Osteocyte (in vitro differentiated cells): ENCODE results near the gene MFSD11. TPM values are rescaled to one million over a fixed set of nuclear protein-coding genes. Genes with fewer than 3 reads are reported as not detected.
"Not testable (repeated sequence)": the region's sequence is repeated elsewhere in the genome, so short reads cannot be mapped to it uniquely, and the experiment has no call there.

Source experiments
- DNase-seq: peaks from one replicate; pipeline ENCODE4 v3.0.0; 2021; ENCODE audit warnings: mixed read lengths; ENCODE audit not compliant: unreplicated experiment; ENCODE audit errors: extremely low spot score
- H3K27ac Mint-ChIP-seq: one replicate; pipeline ENCODE4 v1.8.0; 2021; ENCODE audit warnings: mild to moderate bottlenecking, mixed read lengths; ENCODE audit not compliant: unreplicated experiment
- H3K27me3 Mint-ChIP-seq: one replicate; pipeline ENCODE4 v1.8.0; 2021; ENCODE audit warnings: mixed read lengths; ENCODE audit not compliant: unreplicated experiment
- H3K36me3 Mint-ChIP-seq: one replicate; pipeline ENCODE4 v1.8.0; 2021; ENCODE audit warnings: mixed read lengths; ENCODE audit not compliant: unreplicated experiment
- H3K4me1 Mint-ChIP-seq: one replicate; pipeline ENCODE4 v1.8.0; 2021; ENCODE audit warnings: mixed read lengths; ENCODE audit not compliant: unreplicated experiment
- H3K4me3 Mint-ChIP-seq: one replicate; pipeline ENCODE4 v1.8.0; 2021; ENCODE audit warnings: mild to moderate bottlenecking, moderate library complexity, mixed read lengths; ENCODE audit not compliant: unreplicated experiment
- H3K9me3 Mint-ChIP-seq: one replicate; pipeline ENCODE4 v1.8.0; 2021; ENCODE audit warnings: mixed read lengths; ENCODE audit not compliant: unreplicated experiment
- CTCF ChIP-seq: fragments of 200-600 bp; sonication (generic); IDR thresholded peaks from 2 replicates; pipeline ENCODE4 v1.5.0; 2021; ENCODE audit warnings: antibody characterized with exemption, mild to moderate bottlenecking, moderate library complexity
- total RNA-seq: library from RNA; stranded (reverse); gene quantifications from 2 replicates; pipeline ENCODE4 v1.2.1, GENCODE V29; 2021

Gene MFSD11
- total RNA-seq, 1 donor from 2014 or later, result 33.0 TPM

- no peak overlapping the region for H3K4me3 Mint-ChIP-seq
- TF ChIP-seq CTCF, result no peak
- no peaks in the 10 kb centered on the region for H3K9me3 Mint-ChIP-seq
- no peak overlapping the region for H3K27ac Mint-ChIP-seq
- DNase-seq, result no peak
- no peaks in the 10 kb centered on the region for H3K4me1 Mint-ChIP-seq
- no peaks in the 10 kb centered on the region for H3K27me3 Mint-ChIP-seq
- H3K36me3 Mint-ChIP-seq, result no peaks in the 10 kb centered on the region
Observed at GRCh38 chr17:76801706-76802105, 63.8 kb downstream of the MFSD11 start.

- DNase-seq, result no peak
- TF ChIP-seq CTCF, result no peak
- H3K4me3 Mint-ChIP-seq, result no peak overlapping the region
- H3K4me1 Mint-ChIP-seq, result no peaks in the 10 kb centered on the region
- no peaks in the 10 kb centered on the region for H3K27me3 Mint-ChIP-seq
- H3K36me3 Mint-ChIP-seq, result no peaks in the 10 kb centered on the region
- no peak overlapping the region for H3K27ac Mint-ChIP-seq
- H3K9me3 Mint-ChIP-seq, result no peaks in the 10 kb centered on the region
Observed at GRCh38 chr17:76805319-76805718, 67.4 kb downstream of the MFSD11 start.

GRCh38 chr17:76806151-76806550 lies 68.2 kb downstream of the MFSD11 start:
- not testable (repeated sequence) for H3K27ac Mint-ChIP-seq, H3K36me3 Mint-ChIP-seq, DNase-seq, H3K9me3 Mint-ChIP-seq, H3K27me3 Mint-ChIP-seq, H3K4me3 Mint-ChIP-seq, H3K4me1 Mint-ChIP-seq

- not testable (repeated sequence) for H3K27ac Mint-ChIP-seq, H3K36me3 Mint-ChIP-seq, H3K4me1 Mint-ChIP-seq, H3K27me3 Mint-ChIP-seq, H3K4me3 Mint-ChIP-seq, DNase-seq, H3K9me3 Mint-ChIP-seq
Observed at GRCh38 chr17:76806767-76807166, 68.8 kb downstream of the MFSD11 start.

- Mint-ChIP-seq H3K4me3 (no peak overlapping the region), H3K4me1 (no peaks in the 10 kb centered on the region), H3K27me3 (peaks cover 6% of the 10 kb centered on the region), H3K9me3 (no peaks in the 10 kb centered on the region), H3K36me3 (no peaks in the 10 kb centered on the region), H3K27ac (no peak overlapping the region)
- no peak for DNase-seq
- TF ChIP-seq CTCF, result no peak
Observed at GRCh38 chr17:76808326-76808725, 70.4 kb downstream of the MFSD11 start.

GRCh38 chr17:76810956-76811355 lies 73.0 kb downstream of the MFSD11 start:
- Mint-ChIP-seq H3K27me3 (peaks cover 19% of the 10 kb centered on the region), H3K27ac (no peak overlapping the region), H3K4me3 (no peak overlapping the region), H3K36me3 (no peaks in the 10 kb centered on the region), H3K9me3 (no peaks in the 10 kb centered on the region), H3K4me1 (no peaks in the 10 kb centered on the region)
- no peak for TF ChIP-seq CTCF
- DNase-seq, result no peak
